GM19468 (cell line): Measurements from ENCODE around the gene PSMC4.
"Not testable (repeated sequence)": the region's sequence is repeated elsewhere in the genome, so short reads cannot be mapped to it uniquely, and the experiment has no call there.

ENCODE experiments used
- ATAC-seq: cut with Tn5 transposase; IDR thresholded peaks from one replicate; pipeline ENCODE4 v1.9.1; 2021; ENCODE audit warnings: mild to moderate bottlenecking, moderate library complexity, moderate number of reproducible peaks; ENCODE audit not compliant: unreplicated experiment; ENCODE audit errors: extremely low read depth

PSMC4 gene

DNA sequence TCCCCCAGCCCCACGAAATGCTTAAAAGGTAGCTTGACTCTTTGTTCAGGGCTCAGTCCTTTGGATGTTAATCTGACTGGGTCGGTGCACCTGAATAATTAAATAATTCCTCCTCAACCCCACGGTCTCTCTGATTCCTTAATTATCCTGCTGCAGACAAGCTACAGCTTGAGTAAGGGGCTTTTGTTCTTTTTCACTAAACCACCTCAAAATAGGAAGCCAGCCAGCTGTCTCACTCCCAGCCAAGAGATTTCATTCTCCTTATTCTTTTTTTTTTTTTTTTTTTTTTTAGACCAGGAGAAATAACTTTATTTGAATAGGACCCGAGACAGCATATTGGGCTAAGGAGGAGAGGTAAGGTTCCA, 28.6 kb upstream of the PSMC4 start:
- ATAC-seq, result no peak

DNA sequence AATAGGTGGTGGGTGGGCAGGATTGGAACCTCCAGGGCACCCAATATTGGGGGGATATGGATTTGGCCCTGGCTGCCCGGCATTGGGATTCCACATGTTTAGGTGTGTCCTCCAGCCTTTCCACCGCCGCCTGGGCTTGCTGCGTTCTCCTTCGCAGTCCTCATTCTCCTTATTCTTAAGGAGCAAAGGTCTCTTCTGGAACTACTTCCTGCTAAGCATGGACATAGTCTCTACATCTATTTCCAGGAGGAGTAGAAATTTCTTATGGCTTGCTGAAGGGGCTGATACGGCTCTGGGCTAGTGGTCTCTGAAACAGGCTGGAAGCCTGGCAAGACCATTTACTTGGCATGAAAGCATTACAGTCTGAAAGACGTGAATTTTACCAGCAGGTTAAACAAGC, 27.4 kb upstream of the PSMC4 start:
- ATAC-seq, result no peak

DNA sequence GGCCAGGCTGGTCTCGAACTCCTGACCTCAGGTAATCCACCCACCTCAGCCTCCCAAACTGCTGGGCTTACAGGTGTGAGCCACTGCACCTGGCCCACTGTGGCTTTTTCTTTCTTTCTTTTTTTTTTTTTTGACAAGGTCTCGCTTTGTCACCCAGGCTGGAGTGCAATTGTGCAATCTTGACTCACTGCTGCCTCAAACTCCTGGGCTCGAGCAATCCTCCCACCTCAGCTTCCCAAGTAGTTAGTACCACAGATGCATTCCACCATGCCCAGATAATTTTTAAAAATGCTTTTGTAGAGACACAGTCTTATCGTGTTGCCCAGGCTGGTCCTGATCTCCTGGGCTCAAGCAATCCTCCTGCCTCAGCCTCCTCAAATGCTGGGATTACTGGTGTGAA, 24.4 kb upstream of the PSMC4 start:
- no peak for ATAC-seq

DNA sequence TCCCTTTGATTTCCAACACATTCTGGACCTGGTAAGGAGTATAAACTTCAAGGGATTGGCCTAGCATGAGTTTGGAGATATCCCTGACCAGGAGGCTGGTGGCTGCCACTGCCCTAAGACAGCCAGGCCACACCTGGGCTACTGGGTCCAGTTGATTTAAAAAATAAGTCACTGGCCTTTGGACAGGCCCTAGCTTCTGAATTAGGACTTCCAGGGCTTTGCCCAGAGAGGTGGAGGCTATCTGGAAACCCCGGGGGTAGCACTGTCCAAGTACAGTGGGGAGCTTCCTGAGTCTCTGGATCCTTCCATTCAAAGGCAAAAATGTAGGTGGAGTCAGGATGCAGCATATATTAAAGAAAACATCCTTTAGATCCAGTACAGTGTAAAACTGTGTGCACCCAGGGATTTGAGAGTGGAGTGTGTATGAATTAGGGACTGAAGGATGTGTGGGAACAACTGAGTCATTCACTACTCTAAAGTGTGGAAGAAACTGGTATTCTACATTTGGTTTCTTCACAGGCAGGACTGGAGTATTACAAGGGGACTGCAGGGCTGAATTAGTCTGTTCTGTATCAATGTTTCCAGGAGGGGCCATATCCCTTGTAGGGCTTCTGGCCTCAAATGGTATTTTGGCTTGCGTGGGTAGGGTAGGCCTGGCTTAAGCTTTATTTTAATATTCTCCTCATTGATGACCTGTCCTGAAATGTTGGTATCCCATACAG, 21.8 kb upstream of the PSMC4 start:
- no peak for ATAC-seq

DNA sequence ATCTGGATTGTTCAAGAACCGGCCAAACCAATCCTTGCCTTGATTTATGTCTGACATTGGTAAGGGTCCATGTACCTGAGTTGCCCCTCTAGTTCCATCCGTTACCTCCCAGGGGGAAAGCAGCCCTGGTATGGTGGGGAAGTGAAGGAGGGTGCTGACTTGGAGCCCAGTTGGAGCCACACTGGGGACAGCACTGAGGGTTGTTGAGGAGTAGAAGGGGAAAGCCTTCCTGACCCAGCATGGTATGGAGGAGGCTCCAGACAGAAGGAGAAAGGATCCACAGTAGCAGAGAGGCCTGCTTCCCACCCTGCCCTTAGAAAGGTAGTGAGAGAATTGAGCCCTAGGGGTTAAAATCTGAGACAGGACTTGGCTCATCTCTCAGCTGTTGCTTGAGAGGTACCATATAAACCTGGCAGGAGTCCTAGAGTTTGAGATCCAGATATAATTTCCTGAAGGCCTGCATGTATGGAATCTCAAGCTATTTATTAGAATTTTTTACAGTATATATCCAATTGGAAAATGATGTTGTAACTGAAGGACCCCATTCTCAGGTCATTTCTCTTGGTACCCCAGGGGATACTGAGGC, 19.8 kb upstream of the PSMC4 start:
- ATAC-seq, result no peak

DNA sequence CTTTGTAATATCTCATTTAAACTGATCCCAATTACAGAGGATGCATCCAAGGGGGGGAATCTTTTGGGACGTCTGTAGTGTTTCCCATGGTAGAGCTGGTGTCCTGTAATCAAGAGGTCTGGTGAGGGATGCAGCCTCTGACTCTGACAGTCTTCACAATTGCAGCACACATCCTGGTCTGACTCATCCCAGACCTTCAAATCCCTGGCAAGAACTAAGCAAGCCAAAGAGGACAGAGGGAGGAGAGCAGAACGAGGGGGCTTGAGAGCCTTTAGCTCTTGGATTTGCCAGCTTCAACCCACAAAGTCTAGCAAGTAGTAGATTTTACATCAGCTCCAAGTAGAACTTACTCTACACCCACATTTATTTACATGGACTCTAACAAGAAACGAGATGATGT, 19.3 kb upstream of the PSMC4 start:
- no peak for ATAC-seq

DNA sequence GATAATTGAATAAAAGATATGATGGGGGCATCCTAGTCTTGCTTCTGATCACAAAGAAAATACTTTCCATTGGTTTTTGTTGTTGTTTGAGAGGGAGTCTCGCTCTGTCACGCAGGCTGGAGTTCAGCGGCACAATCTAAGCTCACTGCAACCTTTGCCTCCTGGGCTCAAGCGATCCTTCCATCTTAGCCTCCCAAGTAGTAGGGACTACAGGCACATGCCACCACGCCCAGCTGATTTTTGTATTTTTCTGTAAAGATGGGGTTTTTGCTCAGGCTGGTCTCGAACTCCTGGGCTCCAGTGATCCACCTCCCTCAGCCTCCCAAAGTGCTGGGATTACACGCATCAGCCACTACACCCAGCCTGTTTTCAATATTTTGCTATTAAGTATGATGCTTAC, 17.1 kb upstream of the PSMC4 start:
- ATAC-seq, result no peak

DNA sequence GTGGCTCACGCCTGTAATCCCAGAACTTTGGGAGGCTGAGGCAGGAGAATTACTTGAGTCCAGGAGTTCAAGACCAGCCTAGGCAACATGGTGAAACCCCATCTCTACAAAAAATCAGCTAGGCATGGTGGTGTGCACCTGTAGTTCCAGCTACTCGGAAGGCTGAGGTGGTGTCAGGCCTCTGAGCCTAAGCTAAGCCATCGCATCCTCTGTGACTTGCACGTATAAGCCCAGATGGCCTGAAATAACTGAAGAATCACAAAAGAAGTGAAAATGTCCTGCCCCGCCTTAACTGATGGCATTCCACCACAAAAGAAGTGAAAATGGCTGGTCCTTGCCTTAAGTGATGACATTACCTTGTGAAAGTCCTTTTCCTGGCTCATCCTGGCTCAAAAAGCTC, 13.1 kb upstream of the PSMC4 start:
- ATAC-seq, result not testable (repeated sequence)

DNA sequence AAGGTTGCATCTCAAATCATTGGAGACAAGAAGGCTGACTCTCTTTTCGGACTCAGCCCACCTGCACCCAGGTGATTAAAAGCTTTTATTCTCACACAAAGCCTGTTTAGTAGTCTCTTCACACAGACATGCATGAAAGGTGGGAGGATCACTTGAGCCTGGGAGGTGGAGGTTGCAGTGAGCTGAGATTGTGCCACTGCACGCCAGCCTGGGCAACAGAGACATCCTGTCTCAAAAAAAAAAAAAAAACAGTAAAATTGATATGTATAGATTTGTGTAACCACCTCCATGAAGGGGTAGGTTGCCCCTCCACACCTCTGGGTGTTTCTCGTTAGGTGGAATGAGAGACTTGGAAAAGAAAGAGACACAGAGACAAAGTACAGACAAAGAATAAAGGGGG, 12.0 kb upstream of the PSMC4 start:
- ATAC-seq, result not testable (repeated sequence)

DNA sequence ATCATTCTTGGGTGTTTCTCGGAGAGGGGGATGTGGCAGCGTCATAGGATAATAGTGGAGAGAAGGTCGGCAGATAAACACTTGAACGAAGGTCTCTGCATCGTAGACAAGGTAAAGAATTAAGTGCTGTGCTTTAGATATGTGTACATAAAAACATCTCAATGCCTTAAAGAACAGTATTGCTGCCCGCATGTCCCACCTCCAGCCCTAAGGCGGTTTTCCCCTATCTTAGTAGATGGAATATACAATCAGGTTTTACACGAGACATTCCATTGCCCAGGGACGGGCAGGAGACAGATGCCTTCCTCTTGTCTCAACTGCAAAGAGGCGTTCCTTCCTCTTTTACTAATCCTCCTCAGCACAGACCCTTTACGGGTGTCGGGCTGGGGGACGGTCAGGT, 11.6 kb upstream of the PSMC4 start:
- ATAC-seq, result not testable (repeated sequence)

DNA sequence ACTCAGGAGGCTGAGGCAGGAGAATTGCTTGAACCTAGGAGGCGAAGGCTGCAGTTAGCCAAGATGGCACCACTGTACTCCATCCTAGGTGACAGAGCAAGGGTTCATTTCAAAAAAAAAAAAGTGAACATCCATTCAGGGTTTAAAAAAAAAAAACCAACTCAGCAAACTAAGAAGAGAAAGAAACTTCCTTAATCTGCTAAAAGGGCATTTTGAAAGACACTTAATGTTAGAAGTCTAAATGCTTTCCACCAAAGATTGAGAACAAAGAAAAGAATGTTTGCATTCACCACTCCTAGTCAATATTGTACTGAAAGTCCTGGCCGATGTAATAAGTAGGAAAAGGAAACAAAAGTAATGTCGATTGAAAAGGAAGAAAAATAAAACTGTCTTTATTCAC, 7.1 kb upstream of the PSMC4 start:
- no peak for ATAC-seq

DNA sequence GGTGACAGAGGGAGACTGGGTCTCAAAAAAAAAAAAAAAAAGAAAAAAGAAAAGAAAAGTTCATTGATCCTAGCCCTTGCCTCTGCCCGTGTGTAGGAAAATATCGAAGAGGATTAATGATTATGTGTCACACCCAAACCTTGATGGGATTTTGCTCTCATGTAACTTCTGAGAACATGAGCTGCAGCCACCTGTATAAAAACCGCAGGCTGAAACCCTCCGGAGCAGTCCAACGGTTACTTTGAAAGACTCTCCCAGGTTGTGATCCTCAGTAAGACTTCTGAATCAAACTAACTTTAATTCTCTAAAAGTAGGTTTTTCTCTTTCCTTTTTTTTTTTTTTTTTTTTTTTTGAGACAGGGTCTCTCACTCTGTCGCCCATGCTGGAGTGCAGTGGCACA, 4.3 kb upstream of the PSMC4 start:
- ATAC-seq, result no peak

DNA sequence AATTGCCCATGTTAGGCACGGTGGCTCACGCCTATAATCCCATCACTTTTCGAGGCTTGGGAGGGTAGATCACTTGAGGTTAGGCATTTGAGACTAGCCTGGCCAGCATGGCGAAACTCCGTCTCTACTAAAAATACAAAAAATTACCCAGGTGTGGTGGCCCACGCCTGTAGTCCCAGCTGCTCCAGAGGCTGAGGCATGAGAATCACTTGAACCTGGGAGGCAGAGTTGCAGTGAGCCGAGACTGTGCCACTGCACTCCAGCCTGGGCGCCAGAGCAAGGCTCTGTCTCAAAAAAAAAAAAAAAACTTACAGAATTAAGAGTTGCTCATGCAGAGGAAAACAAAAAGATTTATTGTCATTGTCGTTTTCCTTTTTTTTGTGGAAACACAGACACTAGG, 3.4 kb upstream of the PSMC4 start:
- no peak for ATAC-seq

DNA sequence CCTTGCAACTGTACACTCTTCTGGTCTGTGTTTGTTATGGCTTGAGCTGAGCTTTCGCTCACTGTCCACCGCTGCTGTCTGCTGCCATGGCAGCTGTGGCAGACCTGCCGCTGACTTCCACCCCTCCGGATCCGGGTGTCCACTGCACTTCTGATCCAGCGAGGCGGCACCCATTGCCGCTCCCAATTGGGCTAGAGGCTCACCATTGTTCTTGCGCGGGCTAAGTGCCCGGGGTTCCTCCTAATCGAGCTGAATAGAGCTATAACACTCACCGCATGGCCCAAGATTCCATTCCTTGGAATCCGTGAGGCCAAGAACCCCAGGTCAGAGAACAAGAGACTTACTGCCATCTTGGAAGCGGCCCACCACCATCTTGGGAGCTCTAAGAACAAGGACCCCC, 2.2 kb upstream of the PSMC4 start:
- no peak for ATAC-seq

DNA sequence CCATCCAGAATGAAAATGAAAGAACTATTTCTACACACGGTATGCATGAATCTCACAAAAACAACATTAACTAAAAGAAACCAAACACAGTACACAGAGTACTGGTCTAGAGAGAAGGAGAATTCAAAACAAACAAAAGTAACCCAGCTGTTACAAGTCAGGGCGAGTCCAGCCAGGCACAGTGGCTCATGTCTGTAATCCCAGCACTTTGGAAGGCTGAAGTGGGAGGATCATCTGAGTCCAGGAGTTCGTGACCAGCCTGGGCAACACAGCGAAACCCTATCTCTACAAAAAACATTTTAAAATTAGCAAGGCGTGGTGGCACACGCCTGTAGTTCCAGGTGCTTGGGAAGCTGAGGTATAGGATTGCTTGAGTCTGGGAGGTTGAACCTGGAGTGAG, 1.7 kb upstream of the PSMC4 start:
- no peak for ATAC-seq

DNA sequence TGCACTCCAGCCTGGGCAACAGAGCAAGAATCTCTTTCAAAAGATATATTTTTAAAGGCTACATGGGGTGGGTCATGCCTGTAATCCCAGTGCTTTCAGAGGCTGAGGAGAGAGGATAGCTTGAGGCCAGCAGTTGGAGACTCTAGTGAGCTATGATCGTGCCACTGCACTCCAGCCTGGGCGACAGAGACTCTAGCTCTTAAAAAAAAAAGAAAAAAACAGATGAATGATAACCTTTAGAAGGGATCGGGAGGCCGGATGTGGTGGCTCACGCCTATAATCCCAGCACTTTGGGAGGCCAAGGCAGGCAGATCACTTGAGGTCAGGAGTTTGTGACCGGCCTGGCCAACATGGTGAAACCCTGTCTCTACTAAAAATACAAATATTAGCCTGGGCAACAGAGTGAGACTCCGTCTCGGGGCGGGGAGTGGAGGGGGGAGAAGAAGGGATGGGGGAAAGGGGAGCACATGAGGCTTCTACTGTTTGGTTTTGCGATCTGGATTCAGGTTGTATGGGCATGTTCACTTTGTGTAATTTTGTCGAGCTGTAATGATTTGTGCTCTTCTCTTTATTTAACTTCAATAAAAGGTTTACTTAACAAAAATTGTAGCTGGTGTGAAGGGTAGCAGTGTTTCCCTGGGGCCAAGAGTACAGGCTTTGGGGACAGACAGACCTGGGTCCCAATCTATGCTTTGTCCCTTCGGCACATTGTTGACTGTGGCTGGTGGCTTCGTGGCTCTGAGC, 1.1 kb upstream of the PSMC4 start:
- ATAC-seq, result no peak

DNA sequence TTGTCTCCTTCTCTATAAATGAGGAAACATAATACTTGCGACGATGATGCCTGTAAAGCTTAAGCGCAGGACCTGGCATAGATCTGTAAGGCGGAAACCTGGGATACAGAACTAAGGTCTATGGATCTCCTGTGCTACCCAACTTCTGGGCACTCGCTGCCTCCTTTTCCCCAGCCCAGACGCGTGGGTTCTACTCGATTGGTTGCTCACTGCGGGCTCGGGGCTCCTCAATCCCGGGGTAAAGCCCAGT, 615 bp upstream of the PSMC4 start:
- ATAC-seq, result no peak

DNA sequence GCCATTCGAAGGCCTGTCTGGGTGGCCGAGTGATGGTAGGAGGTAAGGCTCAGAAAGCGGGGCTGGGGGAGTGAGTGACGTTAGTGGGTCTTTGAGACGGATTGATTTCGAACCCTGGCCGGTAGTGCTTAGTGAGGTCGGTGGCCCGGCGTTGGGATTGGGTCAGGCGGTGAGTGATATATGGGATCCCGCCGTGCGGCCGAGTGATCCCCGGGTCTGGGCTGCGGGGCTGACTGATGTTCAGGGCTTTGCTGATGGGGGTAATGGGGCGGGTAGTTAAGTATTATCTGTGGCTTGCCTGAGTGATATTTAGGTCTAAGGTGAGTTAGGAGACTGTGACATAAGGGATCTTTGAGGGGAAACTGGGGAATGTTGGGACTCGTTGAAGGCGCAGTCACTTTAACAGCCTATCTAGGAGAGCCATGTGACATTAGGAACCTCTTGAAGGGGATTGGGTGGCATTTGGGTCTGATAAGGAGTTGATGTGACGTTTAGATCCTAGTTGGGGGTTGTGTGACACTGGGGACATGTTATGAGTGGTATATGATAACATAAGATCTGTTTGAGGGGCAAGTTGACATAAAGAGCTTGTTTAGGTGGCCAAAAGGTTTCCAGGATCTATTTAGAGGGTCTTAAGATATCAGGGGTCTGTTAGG, 543 bp downstream of the PSMC4 start:
- no peak for ATAC-seq

DNA sequence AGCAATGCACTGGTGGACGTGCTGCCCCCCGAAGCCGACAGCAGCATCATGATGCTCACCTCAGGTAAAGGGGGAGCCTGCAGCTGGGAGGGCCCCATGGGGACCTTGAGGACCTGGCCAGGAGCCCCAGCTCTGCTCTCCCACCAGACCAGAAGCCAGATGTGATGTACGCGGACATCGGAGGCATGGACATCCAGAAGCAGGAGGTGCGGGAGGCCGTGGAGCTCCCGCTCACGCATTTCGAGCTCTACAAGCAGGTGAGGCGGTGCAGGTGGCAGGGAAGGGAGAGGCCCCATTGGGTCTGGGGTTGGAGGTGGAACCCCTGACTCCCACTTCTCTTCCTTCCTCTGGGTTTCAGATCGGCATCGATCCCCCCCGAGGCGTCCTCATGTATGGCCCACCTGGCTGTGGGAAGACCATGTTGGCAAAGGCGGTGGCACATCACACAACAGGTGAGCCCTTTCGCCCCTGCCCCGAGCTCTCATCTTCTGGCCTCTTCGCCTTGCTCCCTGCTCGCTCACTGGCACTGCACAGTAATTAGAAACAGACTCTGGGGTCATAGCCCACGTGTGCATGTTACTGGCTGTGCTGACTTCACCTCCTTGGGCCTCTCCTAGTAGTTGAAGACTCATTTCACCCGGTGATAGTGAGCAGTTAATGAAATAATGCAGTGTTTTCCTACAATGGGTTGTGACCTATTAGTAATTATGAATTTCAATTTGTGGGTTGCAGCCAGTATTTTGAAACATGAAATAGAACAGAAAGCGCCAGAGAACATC, 3.6 kb downstream of the PSMC4 start:
- no peak for ATAC-seq

DNA sequence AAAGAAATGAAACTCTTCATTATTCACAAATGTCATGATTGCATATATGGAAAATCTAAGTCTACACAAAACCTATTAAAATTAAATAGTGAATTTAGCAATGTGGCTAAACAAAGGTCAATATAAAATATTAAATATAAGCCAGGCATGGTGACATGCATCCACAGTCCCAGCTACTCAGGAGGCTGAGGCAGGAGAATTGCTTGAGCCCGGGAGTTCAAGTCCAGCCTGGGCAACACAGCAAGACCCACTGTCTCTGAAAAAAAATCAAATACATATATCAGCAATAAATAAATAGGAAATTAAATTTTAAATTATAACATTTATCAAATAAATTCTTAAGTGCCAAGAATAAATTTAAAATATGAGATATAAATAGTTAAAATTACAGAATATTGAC, 11.9 kb downstream of the PSMC4 start:
- ATAC-seq, result no peak
